ENCODE measurements around the gene DDR1. TPM values are rescaled to one million over a fixed set of nuclear protein-coding genes. Genes with fewer than 3 reads are reported as not detected.

The DDR1 gene
- total RNA-seq, 1 experiment from 2014 or later: 230 TPM

- peaks cover 84% of the 10 kb centered on the region for H3K4me1 Mint-ChIP-seq
- H3K4me3 Mint-ChIP-seq: no peak overlapping the region
- ATAC-seq (peak; percentile 66), DNase-seq (ENCODE audit: low spot score) (peak; percentile 38)
- peaks cover 8% of the 10 kb centered on the region for H3K9me3 Mint-ChIP-seq
- peaks cover 66% of the 10 kb centered on the region for H3K36me3 Mint-ChIP-seq
- ChIA-PET POLR2A (interaction anchor here (2.2 to 3.1 kb wide), 2 partner anchors 38 to 41 kb away, joined by 17 to 25 read pairs; partner anchors contain the start of gene DDR1), CTCF (interaction anchor here (0.6 to 9.9 kb wide), 18 partner anchors 10 to 299 kb away, joined by 3 to 68 read pairs (median 4); partner anchors contain the start of genes DDR1, GTF2H4 and VARS2)
- peak overlapping the region; percentile 91 for H3K27ac Mint-ChIP-seq
- H3K27me3 Mint-ChIP-seq (ENCODE audit: low read depth): no peaks in the 10 kb centered on the region
- TF ChIP-seq SMAD4 (CRISPR knock-in tag; IDR thresholded peaks at IDR 0.05) (no peak), EMX1 (CRISPR knock-in tag; IDR thresholded peaks at IDR 0.05) (0 out of 2 replicates have a peak, but pooled peaks have one; percentile 70), CBFB (CRISPR knock-in tag; IDR thresholded peaks at IDR 0.05; ENCODE audit: low read depth) (no peak), PRRX2 (CRISPR knock-in tag; IDR thresholded peaks at IDR 0.05) (0 out of 2 replicates have a peak, but pooled peaks have one; percentile 56), TEAD4 (CRISPR knock-in tag; IDR thresholded peaks at IDR 0.05) (0 out of 2 replicates have a peak, but pooled peaks have one; percentile 51), TP53 (CRISPR knock-in tag; IDR thresholded peaks at IDR 0.05) (0 out of 2 replicates have a peak, but pooled peaks have one; percentile 26), ETV6 (CRISPR knock-in tag; IDR thresholded peaks at IDR 0.05) (0 out of 2 replicates have a peak, but pooled peaks have one; percentile 14), MYBL2 (CRISPR knock-in tag; IDR thresholded peaks at IDR 0.05) (no peak), ZNF671 (CRISPR knock-in tag; IDR thresholded peaks at IDR 0.05) (0 out of 2 replicates have a peak, but pooled peaks have one; percentile 18)
- TF ChIP-seq, protein P1, sequence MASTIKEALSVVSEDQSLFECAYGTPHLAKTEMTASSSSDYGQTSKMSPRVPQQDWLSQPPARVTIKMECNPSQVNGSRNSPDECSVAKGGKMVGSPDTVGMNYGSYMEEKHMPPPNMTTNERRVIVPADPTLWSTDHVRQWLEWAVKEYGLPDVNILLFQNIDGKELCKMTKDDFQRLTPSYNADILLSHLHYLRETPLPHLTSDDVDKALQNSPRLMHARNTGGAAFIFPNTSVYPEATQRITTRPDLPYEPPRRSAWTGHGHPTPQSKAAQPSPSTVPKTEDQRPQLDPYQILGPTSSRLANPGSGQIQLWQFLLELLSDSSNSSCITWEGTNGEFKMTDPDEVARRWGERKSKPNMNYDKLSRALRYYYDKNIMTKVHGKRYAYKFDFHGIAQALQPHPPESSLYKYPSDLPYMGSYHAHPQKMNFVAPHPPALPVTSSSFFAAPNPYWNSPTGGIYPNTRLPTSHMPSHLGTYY (CRISPR knock-in tag; IDR thresholded peaks at IDR 0.05): peak; percentile 75; the same call in 1 of the 2 replicates
- TF ChIP-seq, protein P2, sequence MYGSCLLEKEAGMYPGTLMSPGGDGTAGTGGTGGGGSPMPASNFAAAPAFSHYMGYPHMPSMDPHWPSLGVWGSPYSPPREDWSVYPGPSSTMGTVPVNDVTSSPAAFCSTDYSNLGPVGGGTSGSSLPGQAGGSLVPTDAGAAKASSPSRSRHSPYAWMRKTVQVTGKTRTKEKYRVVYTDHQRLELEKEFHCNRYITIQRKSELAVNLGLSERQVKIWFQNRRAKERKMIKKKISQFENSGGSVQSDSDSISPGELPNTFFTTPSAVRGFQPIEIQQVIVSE (CRISPR knock-in tag; IDR thresholded peaks at IDR 0.05; ENCODE audit: borderline replicate concordance): no peak
Measured at GRCh38 chr6:30844118-30844535, 40.2 kb upstream of the DDR1 start.

- peaks cover under 1% of the 10 kb centered on the region; the same call in 1 of the 2 replicates for H3K27me3 Mint-ChIP-seq (ENCODE audit: low read depth)
- ATAC-seq (peak; percentile 5), DNase-seq (ENCODE audit: low spot score) (peak; percentile 51)
- POLR2A ChIA-PET: interaction anchor here (0.5 to 3.1 kb wide), 3 partner anchors 37 to 111 kb away, joined by 3 to 25 read pairs (median 17); partner anchors contain the start of gene DDR1
- H3K9me3 Mint-ChIP-seq: peaks cover 17% of the 10 kb centered on the region
- no peak overlapping the region for H3K4me3 Mint-ChIP-seq
- peaks cover 85% of the 10 kb centered on the region for H3K4me1 Mint-ChIP-seq
- peak overlapping the region; percentile 83 for H3K27ac Mint-ChIP-seq
- CTCF ChIA-PET: interaction anchor here (0.9 to 9.9 kb wide), 6 partner anchors 11 to 300 kb away, joined by 3 to 68 read pairs (median 8); partner anchors contain the start of gene VARS2
- H3K36me3 Mint-ChIP-seq: peaks cover 67% of the 10 kb centered on the region
- TF ChIP-seq SMAD3 (CRISPR knock-in tag; IDR thresholded peaks at IDR 0.05; ENCODE audit: borderline replicate concordance): peak; percentile 93
- TF ChIP-seq, protein P3, sequence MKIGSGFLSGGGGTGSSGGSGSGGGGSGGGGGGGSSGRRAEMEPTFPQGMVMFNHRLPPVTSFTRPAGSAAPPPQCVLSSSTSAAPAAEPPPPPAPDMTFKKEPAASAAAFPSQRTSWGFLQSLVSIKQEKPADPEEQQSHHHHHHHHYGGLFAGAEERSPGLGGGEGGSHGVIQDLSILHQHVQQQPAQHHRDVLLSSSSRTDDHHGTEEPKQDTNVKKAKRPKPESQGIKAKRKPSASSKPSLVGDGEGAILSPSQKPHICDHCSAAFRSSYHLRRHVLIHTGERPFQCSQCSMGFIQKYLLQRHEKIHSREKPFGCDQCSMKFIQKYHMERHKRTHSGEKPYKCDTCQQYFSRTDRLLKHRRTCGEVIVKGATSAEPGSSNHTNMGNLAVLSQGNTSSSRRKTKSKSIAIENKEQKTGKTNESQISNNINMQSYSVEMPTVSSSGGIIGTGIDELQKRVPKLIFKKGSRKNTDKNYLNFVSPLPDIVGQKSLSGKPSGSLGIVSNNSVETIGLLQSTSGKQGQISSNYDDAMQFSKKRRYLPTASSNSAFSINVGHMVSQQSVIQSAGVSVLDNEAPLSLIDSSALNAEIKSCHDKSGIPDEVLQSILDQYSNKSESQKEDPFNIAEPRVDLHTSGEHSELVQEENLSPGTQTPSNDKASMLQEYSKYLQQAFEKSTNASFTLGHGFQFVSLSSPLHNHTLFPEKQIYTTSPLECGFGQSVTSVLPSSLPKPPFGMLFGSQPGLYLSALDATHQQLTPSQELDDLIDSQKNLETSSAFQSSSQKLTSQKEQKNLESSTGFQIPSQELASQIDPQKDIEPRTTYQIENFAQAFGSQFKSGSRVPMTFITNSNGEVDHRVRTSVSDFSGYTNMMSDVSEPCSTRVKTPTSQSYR (CRISPR knock-in tag; IDR thresholded peaks at IDR 0.05): 0 out of 2 replicates have a peak, but pooled peaks have one; percentile 71
- TF ChIP-seq, protein P4, sequence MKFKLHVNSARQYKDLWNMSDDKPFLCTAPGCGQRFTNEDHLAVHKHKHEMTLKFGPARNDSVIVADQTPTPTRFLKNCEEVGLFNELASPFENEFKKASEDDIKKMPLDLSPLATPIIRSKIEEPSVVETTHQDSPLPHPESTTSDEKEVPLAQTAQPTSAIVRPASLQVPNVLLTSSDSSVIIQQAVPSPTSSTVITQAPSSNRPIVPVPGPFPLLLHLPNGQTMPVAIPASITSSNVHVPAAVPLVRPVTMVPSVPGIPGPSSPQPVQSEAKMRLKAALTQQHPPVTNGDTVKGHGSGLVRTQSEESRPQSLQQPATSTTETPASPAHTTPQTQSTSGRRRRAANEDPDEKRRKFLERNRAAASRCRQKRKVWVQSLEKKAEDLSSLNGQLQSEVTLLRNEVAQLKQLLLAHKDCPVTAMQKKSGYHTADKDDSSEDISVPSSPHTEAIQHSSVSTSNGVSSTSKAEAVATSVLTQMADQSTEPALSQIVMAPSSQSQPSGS (CRISPR knock-in tag; IDR thresholded peaks at IDR 0.05; ENCODE audit: borderline replicate concordance, low read depth): no peak
- TF ChIP-seq, protein P5, sequence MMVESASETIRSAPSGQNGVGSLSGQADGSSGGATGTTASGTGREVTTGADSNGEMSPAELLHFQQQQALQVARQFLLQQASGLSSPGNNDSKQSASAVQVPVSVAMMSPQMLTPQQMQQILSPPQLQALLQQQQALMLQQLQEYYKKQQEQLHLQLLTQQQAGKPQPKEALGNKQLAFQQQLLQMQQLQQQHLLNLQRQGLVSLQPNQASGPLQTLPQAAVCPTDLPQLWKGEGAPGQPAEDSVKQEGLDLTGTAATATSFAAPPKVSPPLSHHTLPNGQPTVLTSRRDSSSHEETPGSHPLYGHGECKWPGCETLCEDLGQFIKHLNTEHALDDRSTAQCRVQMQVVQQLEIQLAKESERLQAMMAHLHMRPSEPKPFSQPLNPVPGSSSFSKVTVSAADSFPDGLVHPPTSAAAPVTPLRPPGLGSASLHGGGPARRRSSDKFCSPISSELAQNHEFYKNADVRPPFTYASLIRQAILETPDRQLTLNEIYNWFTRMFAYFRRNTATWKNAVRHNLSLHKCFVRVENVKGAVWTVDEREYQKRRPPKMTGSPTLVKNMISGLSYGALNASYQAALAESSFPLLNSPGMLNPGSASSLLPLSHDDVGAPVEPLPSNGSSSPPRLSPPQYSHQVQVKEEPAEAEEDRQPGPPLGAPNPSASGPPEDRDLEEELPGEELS (CRISPR knock-in tag; IDR thresholded peaks at IDR 0.05): 0 out of 2 replicates have a peak, but pooled peaks have one; percentile 52
- TF ChIP-seq, protein P6, sequence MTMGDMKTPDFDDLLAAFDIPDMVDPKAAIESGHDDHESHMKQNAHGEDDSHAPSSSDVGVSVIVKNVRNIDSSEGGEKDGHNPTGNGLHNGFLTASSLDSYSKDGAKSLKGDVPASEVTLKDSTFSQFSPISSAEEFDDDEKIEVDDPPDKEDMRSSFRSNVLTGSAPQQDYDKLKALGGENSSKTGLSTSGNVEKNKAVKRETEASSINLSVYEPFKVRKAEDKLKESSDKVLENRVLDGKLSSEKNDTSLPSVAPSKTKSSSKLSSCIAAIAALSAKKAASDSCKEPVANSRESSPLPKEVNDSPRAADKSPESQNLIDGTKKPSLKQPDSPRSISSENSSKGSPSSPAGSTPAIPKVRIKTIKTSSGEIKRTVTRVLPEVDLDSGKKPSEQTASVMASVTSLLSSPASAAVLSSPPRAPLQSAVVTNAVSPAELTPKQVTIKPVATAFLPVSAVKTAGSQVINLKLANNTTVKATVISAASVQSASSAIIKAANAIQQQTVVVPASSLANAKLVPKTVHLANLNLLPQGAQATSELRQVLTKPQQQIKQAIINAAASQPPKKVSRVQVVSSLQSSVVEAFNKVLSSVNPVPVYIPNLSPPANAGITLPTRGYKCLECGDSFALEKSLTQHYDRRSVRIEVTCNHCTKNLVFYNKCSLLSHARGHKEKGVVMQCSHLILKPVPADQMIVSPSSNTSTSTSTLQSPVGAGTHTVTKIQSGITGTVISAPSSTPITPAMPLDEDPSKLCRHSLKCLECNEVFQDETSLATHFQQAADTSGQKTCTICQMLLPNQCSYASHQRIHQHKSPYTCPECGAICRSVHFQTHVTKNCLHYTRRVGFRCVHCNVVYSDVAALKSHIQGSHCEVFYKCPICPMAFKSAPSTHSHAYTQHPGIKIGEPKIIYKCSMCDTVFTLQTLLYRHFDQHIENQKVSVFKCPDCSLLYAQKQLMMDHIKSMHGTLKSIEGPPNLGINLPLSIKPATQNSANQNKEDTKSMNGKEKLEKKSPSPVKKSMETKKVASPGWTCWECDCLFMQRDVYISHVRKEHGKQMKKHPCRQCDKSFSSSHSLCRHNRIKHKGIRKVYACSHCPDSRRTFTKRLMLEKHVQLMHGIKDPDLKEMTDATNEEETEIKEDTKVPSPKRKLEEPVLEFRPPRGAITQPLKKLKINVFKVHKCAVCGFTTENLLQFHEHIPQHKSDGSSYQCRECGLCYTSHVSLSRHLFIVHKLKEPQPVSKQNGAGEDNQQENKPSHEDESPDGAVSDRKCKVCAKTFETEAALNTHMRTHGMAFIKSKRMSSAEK (CRISPR knock-in tag; IDR thresholded peaks at IDR 0.05; ENCODE audit: borderline replicate concordance): peak; percentile 93; the same call in 1 of the 2 replicates
- TF ChIP-seq CBFB (CRISPR knock-in tag; IDR thresholded peaks at IDR 0.05; ENCODE audit: low read depth): no peak
- peak; percentile 56; the same call in 1 of the 2 replicates for TF ChIP-seq FOXP1 (CRISPR knock-in tag; IDR thresholded peaks at IDR 0.05; ENCODE audit: borderline replicate concordance)
- TF ChIP-seq ZNF232 (CRISPR knock-in tag; IDR thresholded peaks at IDR 0.05): peak; percentile 94
- TF ChIP-seq NFE2L1 (CRISPR knock-in tag; IDR thresholded peaks at IDR 0.05): 0 out of 2 replicates have a peak, but pooled peaks have one; percentile 46
- peak; percentile 48; the same call in 1 of the 2 replicates for TF ChIP-seq TP53 (CRISPR knock-in tag; IDR thresholded peaks at IDR 0.05)
Measured at GRCh38 chr6:30845183-30845582, 39.1 kb upstream of the DDR1 start.
